CD4-positive, alpha-beta T cell treated with Interleukin-21 for 1 hour (primary cell): ENCODE measurements around the gene ZNF555.
A peak's percentile ranks its signal among the peaks of the same experiment; 100 is the strongest.
"Not testable (repeated sequence)": the region's sequence is repeated elsewhere in the genome, so short reads cannot be mapped to it uniquely, and the experiment has no call there.

Experiments
- DNase-seq: peaks from one replicate; pipeline ENCODE4 v3.0.0-alpha.2; 2020

Gene ZNF555

DNA sequence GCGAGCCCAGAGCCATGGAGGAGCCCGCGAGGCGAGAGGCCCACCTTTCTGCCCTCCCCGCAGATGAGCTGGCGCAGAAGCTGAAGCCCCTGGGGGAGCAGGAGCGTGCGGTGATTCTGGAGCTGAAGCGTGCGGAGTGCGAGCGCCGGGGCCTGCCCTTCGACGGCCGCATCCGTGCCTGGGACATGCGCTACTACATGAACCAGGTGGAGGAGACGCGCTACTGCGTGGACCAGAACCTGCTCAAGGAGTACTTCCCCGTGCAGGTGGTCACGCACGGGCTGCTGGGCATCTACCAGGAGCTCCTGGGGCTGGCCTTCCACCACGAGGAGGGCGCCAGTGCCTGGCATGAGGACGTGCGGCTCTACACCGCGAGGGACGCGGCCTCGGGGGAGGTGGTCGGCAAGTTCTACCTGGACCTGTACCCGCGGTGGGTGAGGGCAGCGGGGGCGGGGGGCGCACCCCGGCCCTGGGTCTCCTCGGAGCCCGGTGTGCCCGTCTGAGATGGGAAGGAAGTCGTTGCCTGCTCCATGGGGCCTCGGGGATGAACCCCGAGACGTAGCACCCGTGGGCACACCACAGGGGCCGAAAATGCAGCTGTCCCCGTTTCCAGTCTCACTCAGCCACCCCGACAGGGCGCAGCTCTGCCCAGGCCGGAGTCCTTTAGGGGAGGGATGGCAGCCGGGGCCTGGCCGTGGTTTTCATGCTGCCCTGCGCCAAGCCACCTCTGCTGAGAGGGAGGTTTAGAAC, 33.7 kb upstream of the ZNF555 start:
- no peak for DNase-seq

DNA sequence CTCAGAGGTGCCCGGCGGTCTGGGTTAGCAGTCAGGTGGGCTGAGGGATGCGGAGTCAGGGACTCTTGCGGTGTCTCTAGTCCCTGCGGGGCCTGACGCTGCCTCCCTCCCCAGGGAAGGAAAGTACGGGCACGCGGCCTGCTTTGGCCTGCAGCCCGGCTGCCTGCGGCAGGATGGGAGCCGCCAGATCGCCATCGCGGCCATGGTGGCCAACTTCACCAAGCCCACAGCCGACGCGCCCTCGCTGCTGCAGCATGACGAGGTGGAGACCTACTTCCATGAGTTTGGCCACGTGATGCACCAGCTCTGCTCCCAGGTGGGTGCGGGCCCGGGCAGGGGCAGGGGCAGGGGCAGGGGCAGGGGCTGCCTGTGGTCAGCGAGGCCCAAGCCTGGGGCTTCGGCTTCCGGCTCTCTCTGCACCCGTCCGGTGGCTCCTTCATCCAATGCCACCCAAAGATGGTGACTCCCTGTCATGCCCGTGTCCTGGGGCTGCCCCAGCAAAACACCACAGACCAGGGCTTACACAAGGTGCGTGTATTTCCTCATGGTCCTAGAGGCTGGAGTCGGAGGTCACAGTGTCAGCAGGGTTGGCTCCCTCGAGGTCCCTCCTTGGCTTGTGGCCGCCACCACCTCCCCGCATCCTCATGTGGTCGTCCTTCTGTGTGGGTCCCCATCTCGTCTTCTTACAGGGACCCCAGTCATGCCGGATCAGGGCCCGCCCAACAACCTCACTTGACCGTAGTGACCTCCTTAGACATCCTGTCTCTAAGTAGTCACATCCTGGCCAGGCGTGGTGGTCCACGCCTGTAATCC, 32.9 kb upstream of the ZNF555 start:
- DNase-seq: no peak

DNA sequence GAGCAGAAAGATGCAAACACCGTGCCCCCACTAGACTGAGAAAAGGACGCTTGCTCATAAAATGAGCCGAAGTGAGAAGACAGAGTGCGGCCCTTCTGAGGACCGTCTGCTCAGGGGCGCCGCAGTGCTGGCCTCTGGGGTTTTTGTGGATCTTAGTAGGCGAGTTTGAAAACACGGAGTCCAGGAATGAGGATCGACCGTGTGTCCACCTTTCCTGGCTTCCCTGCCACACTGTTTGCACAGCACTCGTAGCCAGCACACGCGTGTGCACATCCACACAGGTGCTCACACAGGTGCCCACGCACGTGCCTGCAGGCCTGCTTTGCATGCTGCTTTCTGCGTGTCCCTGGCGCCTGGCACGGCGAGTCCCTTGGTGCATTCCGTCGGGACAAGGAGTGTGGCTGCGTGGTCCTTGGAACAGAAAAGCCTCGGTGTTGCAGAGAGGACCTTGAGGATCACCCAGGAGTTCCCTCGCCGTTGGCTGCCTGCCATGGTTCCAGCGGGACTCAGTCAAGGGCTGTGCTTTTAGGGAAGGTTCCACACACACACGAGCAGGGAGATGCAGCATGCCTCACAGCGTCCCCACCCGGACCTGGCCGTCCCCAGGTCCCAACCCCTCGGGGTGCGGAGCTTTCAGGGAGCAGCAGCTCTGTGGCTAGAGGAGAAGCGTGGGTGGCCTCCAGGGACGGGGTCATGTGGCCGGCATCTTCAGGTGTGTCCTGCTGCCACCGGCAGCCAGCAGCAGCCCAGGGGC, 31.7 kb upstream of the ZNF555 start:
- DNase-seq: no peak

DNA sequence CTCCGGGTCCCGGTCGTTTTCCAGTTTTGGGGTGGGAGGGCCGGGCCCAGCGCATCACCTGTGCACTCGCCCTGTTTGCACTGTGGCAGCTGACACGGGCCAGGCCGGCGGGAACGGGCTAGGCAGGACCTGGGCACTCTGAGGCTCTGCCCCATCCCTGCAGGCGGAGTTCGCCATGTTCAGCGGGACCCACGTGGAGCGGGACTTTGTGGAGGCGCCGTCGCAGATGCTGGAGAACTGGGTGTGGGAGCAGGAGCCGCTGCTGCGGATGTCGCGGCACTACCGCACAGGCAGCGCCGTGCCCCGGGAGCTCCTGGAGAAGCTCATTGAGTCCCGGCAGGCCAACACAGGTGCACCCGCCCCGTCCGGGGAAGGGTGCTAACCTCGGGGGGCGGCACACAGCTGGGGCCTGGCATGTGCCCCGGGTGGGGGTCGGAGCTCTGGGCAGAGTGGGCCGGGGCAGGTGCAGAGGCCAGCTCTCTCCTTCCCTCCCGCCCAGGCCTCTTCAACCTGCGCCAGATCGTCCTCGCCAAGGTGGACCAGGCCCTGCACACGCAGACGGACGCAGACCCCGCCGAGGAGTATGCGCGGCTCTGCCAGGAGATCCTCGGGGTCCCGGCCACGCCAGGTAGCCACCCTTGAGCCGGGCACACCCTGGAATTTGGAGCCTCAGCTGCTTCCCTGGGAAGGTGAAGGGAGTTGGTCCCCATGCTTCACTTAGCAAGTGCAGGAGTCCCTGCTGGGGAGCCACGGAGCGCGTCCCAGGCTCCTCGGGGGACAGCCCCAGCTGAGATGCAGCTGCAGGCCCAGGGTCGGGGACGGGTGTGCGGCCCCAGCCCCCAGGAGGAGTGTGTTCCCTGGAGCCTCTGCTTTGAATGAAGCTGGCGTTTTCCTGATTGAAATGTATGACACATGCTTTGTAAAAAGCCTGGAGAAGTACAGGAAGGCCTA, 30.9 kb upstream of the ZNF555 start:
- no peak for DNase-seq

DNA sequence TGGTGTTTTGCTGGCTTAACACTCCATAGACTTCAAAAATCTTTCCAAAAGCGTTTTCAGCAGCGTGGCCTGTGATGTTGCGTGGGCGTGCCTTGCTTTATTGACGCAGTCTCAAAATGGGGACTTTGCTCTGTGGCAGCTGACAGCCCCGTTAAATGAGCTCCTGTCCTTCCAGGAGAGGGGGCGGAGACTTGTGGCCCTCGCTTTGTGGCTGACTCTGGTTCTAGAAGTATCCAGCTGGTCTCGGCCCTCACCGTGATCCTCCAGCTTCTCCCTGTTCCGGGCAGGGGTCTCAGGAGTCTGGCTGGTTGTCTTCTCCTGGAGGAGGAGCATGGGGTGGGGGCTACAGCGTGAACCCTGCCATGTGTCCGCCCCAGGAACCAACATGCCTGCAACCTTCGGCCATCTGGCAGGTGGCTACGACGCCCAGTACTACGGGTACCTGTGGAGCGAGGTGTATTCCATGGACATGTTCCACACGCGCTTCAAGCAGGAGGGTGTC, 30.0 kb upstream of the ZNF555 start:
- DNase-seq: no peak

DNA sequence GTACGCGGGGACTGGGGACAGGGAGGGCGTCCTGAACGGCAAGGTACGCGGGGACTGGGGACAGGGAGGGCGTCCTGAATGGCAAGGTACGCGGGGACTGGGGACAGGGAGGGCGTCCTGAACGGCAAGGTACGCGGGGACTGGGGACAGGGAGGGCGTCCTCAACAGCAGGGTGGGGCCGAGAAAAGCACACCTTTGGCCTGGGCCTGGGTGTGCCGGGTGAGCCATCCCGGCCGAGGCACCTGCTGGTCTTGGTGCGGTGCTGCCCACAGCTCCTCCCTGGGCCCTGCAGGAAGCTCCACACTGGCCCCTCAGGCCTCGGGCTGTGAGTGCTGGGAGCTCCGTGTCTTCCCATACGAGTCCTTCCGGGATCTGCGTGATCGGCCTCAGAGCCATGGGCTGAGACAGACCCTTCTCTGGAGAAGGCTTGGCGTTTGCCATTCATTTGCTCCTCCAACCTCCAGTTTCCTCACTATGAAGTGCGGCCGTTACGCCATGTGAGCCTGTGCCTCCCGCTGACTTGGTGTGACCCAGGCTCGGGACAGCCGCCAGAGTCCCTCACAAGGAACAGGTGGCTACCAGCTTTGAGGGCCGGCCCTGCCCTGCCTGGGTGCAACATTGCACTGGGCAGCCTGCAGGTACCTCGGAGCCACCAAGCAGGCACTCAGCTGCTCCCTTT, 29.4 kb upstream of the ZNF555 start:
- no peak for DNase-seq

DNA sequence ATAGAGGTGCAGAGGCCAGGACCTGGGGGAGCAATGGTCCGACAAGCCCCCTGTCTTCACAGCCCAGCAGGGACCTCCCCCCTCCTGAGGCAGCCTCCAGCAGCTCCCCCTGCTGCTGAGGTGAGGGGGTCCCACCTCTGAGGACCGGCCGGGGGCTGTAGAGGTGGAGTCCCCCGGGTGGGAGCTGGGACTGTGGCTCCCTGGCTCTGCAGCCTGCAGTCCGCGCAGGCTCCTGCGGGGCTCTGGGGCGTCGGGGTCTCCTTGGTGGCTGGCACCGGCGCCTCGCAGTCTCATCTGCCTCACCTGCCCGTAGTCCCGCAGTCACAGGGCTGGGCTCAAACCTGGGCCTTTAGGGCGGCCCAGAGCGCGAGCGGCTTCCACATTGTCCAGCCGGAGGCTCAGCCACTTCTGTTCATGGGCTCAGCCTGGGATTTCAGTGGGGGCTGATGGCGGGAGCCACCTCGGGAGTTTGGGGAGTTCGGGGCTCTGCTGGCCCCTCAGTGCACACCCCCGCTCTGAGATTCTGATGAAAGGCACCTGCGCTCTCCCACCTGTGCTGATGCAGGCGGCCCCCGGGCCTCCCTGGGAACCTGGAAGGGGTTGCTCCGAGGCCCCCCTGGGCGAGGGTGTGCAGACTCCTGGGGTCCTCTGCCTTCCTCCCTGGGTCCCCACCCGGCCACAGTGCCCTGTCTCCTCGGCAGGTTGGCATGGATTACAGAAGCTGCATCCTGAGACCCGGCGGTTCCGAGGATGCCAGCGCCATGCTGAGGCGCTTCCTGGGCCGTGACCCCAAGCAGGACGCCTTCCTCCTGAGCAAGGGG, 28.7 kb upstream of the ZNF555 start:
- DNase-seq: no peak

DNA sequence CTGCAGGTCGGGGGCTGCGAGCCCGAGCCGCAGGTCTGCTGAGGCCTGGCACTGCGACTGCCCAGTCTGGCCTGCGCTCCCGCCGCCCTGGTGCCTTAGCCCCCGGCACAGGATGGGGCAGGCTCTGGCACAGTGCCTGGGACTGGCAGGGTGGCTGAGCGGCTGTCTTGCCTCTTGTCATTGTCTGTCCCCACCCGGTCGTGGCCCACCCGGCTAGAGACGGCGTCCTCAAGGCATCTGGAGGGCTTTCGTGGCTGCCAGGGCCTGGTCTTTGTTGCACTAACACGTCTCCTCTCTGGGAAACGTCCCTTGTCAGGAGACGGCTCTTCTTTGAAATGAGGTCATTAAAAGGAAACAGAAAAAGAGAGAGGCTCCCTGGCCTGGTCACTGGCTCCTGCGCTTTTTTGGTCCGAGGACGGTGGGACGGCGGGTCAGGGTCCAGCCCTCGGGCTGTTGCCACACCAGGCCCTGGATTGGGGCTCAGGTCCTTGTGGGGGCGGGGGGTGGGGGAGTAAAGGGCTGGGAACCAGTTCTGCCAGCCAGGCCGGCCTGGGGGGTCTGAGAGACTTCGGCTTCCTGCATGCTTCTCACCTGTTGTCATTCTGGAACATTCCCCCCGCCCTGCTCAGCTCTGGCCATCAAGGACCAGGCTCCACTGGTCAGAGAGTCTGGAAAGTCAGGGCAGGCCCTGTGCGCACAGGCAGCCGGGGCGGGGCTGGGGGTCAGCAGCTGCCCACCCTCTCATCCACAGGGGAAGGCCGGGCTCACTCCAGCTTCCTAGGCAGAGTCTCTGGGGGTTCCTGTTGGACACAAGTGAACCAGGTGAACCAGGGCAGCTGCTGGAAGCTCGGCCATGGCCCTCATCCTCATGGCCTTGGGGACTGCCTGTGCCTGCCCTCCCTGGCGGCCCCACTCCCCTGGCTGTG, 27.8 kb upstream of the ZNF555 start:
- no peak for DNase-seq

DNA sequence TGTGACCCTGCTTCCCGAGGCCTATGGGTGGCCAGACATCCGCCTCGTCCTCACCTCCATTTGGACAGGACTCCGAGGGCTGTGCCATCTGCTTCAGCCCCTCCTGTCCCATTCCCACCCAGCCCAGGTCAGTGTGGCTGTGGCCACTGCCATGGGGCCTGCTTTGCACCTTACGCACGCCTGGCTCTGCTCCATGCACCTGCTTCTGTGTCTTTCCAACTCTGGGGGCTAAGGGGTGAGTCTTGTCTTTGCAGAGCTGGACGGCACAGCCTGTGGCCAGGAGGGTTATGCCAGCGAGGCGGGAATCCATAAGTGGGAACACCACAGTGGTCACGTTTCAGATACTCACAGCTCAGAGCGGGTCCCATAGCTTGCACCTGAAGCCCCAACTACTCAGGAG, 26.8 kb upstream of the ZNF555 start:
- DNase-seq: no peak

DNA sequence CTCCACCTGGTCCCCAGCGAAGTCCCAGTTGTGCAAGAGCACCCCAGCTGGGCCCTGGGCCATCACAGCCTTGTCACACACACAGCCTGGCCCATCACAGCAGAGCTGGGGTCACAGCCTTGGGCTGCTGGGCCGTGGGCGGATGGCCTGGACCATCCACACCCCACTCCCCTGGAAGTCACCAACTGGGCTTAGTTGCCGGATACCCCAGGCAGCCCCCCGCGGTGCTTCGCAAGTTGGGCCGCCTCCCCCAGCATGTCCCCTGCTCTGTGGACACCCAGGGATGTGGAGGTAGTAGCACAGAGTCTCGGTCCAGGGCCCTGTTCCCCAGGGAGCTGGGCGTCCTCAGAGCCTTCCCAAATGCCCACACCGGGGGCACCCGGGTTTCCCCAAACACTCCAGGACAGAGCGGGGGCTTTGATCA, 26.1 kb upstream of the ZNF555 start:
- no peak for DNase-seq

DNA sequence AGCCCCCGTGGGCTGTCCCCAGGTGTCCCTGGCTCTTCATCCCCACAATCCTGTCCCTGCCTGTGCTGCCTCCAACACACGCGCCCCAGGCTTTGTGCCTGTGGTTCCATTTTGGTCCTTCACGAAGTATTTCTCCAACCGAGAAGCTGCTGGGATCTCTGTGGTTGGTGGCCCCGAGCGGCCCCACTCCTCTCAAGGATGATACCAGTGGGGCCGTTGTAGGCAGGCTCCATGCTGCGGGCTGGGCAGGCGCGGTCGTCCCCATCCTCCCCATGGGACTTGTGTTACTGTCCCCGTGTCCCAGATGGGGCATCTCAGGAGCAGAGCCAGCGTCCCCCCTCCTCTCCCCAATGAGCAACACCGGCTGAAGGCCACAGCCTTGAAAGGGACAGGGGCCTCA, 25.4 kb upstream of the ZNF555 start:
- no peak for DNase-seq

DNA sequence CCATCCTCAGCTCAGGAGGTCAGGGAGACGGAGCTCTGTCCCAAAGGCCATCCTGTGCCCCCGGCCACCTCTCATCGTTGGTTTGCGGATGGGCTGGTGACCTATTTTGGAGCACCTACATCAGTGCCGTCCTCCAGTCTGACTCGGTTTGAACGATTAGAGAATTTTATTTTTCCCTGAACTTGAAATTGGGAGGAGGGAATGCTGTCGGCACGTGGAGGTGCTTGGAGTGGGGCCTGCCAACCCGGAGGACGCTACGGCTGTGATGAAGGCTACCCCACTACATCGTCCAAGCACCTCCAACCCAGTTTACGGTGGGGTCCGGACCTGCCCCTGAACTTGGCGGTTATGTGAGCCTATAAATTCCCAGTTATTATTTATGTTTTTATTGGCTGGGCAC, 24.6 kb upstream of the ZNF555 start:
- no peak for DNase-seq

DNA sequence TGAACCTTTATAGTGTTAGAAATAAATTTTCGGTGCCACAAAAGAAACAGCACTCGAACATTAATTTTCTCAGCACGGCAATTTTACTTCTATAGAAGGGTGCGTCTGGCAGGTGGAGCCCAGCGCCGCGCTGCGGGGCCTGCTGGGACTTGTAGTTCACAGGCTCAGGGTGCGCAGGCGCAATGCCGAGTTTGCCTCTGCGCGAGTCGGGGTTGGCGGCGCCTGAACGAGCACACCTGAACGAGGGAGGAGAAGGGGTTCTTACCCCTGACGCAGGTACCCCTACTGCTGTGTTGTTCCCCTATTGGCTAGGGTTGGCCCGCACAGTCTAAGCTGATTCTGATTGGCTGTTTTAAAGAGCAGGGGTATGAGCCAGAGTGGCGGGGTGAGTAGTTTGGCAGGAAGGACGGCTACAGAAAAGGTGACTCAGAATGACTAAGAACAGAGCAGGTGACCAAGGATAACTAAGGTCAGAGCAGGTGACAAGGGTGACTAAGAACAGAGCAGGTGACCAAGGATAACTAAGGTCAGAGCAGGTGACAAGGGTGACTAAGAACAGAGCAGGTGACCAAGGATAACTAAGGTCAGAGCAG, 23.9 kb upstream of the ZNF555 start:
- DNase-seq: not testable (repeated sequence)

DNA sequence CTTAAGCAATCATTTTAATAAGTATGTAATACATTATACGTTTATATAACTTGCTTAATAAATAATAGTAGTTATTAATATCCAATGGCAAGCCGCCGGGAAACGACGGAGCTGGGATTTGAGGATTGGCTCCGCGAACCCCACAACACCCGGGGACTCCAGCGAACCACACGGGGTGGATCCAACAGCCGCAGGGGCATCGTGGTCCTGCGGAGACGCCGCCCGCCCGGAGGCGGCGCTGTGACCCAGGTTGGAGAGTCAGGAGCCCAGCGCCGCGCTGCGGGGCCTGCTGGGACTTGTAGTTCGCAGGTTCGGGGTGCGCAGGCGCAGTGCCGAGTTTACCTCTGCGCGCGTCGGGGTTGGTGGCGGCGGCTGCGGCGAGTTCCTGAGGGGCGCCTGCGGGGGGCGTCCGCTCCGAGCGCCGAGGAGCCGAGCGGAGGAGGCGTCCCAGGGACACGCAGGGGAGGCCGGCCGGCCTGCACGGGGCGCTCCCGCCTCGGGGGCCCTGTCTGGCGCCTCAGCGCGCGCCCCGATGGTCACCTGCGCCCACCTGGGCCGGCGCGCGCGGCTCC, 21.6 kb upstream of the ZNF555 start, which contains the start of gene ZNF554:
ZNF554 (plus strand) TSS at position 329 of the 572 bp plus-strand sequence; CDS start at position 533, 204 bp downstream.
- peak; percentile 96 for DNase-seq

DNA sequence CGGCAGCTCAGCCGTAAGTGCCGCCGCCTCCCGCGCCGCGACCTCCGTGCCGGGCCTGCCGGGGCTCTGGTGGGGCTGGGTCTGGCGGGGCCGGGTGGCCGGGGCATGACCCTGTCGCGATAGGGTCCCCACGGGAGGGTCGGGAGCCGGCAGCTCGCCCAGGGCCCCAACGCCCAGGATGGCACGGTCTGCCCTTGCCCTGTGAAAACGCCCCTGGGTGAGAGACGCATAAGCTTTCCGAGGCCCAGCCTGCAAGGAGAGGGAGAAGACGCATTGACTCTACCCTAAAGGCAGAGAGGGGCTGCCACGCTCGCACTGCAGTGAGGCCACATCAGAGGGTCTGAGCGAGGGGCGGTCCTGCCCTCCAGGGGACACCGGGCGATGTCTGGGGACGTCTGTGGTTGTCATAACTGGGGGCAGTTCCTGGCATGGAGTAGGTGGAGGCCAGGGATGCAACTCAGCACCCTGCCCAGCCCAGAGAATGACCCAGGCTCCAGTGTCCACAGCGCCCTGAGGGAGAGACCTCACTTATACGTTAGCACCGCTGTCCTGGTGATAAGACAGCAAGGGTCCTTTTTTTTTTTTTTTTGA, 21.1 kb upstream of the ZNF555 start:
- DNase-seq: no peak

DNA sequence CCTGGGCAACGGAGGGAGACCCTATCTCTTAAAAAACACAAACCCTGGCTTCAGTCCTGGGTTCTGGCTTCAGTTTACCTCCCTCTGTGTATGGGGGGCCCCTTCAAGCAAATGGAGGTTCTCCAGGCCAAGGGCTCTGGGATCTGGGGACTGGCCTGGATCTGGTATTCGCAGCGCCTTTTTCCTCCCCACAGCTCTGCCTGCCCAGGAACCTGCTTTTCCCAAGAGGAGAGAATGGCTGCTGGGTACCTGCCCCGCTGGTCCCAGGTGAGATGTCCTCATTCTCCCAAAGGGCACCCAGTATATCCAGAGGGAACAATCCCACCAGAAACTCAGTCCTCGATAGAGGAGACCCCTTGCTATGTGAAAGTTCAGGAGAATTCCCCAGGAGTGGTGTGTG, 18.4 kb upstream of the ZNF555 start:
- DNase-seq: no peak

DNA sequence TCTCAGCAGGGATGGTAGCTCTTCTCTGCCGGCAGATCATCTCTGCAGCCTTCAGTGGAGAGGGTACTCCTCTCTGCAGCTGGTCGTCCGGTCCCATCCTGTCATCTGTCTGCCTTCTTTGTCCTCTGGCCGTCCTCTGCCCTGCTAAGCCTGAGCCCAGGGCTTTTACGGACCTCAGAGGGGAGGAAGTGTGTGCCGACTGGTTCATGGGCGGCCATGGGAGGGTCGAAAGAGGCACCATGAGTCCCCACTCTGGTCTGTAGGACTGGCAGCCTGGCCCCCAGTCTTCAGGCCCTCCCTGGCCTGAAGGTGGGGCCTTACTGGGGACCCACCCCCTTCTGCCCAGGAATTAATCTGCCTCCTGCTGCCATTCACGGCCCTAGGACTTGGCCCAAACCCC, 17.6 kb upstream of the ZNF555 start:
- DNase-seq: no peak

DNA sequence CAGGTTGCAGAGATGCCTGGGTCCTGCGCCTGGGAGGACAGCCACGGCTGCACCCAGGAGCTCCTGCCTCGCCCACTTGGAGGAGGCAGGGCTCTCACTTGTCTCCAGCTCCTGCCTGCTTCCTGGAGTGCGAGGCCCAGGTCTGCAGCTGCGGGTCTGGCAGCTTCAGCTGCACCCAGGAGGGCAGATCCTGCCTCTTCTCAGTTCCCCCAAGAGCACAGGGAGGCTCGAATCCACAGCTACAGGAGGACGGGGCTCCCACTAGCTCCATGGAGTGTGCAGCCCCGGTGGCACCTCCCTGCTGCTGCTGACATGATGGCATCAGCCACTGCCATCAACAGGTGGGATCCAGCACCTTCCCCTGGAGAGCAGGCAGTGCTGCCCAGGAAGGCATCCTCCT, 17.1 kb upstream of the ZNF555 start:
- no peak for DNase-seq
